HG02588 (cell line): ENCODE measurements around the gene DISP2.

Source experiments
- ATAC-seq: cut with Tn5 transposase; IDR thresholded peaks from one replicate; pipeline ENCODE4 v1.9.1; 2021; ENCODE audit warnings: mild to moderate bottlenecking, moderate library complexity; ENCODE audit not compliant: unreplicated experiment

Gene DISP2

GRCh38 chr15:40388941-40389823, 31.2 kb downstream of the DISP2 start:
- no peak for ATAC-seq

DNA sequence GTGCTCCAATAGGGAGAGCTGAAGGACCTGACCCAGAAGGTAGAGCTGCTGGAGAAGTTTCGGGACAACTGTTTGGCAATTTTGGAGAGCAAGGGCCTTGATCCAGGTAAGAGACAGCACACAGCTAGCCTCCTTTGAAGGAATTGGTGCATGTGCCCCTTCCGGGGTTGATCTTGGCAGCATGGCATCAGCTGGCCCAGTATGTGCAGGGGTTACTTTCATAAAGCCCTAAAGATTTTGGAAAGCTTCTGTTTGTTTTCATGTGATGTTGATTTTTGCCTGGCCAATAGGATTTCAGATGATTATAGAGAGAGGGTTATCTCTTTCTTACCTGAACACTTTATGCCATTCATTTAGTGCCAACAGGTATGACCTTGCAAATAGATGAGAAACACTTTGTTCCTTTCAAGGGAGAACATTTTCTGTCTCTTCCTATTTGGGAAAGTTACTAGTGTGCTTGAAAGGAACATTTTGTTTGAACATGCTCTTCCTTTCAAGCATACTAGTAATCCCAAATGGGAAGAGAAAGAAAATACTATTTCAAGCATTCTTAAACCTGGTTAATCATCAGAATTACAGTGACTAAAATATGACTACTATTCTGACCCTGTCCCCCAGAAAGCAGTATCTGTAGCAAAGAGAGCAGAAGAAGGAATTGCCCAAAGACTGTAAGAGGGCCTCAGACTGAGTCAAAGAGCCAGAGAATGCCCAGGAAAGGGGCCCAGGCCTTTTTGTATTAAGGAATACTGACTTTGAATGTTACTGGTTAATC, 32.0 kb downstream of the DISP2 start:
- ATAC-seq = no peak

GRCh38 chr15:40392986-40393948, 35.2 kb downstream of the DISP2 start:
- ATAC-seq = no peak

GRCh38 chr15:40397688-40398412, 39.8 kb downstream of the DISP2 start:
- ATAC-seq = no peak

DNA sequence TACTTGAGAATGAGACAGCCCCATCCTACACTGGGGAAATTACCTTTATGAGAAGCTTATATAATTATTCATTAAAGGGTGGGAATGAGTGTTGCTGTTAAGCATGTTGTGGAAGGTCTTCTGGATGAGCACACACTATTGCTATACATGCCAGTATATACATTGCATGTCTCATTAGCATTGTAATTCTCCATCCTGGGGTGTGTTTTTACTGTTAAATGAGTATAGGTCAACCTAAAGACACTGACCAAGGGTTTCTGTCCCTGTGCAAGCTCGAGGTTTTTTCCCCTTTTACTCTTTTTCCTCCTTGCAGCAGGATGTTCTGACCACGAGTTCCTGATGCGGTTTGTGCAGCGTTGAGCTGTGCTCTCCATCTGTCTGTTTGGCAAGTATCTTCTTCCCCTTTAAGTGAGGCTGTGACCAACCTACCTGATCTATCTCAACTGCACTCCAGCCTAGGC, 40.4 kb downstream of the DISP2 start:
- peak; percentile 65 for ATAC-seq

- no peak for ATAC-seq
Observed at GRCh38 chr15:40399370-40399769, 41.4 kb downstream of the DISP2 start.

GRCh38 chr15:40405501-40406381, 47.7 kb downstream of the DISP2 start, which contains the start of gene IVD:
IVD (plus strand) TSS chr15:40405795; CDS start chr15:40405828, 33 bp downstream.
- peak; percentile 87 for ATAC-seq

- peak; percentile 44 for ATAC-seq
Observed at GRCh38 chr15:40407330-40407990, 49.4 kb downstream of the DISP2 start.

GRCh38 chr15:40409366-40409765, 51.3 kb downstream of the DISP2 start:
- no peak for ATAC-seq

DNA sequence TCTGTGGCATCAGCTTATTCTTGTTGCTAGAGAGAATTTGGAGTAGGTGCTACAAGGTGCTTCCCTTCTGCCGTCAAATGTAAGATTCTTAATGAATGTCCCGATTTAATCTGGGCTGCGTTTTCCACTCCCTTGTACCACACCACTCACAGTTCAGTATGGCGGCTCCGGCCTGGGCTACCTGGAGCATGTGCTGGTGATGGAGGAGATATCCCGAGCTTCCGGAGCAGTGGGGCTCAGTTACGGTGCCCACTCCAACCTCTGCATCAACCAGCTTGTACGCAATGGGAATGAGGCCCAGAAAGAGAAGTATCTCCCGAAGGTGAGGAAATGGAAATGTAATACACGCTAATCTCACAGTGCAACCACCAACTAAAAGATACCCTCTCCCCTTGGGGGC, 52.5 kb downstream of the DISP2 start:
- ATAC-seq = no peak

GRCh38 chr15:40412095-40412759, 54.2 kb downstream of the DISP2 start:
- no peak for ATAC-seq

DNA sequence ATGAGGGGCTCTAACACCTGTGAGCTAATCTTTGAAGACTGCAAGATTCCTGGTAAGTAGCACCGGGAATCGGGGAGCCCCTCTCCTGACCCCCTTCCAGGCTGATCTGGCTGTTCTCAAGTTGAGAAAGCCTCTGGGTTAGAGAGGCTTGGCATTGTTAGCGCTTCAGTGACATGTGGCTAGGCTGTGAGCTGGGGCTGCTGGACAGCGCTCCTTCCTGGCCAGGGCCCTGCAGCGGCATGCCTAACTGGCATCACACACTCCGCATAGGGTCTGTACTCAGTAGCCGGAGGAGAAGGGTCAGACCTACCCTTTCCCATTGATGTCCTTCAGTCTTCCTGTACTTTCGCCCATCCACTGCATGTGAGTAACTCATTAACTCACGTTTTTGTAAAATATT, 55.0 kb downstream of the DISP2 start:
- ATAC-seq = no peak

DNA sequence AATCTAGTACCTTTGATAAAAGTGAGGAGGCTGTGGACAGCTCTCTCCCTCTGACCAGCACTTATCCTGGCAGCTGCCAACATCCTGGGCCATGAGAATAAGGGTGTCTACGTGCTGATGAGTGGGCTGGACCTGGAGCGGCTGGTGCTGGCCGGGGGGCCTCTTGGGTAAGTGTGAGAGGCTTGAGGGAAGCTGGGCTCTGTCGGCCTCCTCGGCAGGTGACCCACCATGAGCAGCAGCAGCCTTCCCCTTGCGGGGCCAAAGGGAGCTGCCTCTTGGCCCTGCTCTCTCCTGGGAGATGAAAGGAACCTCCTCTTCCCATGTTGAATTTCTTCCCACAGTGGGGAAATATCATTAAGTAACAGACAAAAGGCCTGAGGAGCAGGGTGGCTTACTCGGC, 56.8 kb downstream of the DISP2 start:
- no peak for ATAC-seq

DNA sequence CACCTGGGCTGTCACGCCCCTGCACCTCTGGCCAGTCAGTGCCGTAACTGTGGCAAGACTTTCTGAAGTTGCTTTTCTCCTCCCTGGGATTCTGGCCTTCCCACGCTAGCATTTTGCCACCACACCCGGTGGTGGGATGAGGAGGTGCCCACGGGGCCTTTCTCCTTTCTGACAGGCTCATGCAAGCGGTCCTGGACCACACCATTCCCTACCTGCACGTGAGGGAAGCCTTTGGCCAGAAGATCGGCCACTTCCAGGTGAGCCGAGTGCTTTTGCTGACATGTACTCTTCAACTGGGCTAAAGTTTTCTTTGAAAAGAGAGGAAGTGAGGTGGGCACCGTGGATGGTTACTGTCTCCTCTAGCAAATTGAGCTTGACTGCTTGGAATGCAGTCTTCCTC, 57.2 kb downstream of the DISP2 start:
- no peak for ATAC-seq

DNA sequence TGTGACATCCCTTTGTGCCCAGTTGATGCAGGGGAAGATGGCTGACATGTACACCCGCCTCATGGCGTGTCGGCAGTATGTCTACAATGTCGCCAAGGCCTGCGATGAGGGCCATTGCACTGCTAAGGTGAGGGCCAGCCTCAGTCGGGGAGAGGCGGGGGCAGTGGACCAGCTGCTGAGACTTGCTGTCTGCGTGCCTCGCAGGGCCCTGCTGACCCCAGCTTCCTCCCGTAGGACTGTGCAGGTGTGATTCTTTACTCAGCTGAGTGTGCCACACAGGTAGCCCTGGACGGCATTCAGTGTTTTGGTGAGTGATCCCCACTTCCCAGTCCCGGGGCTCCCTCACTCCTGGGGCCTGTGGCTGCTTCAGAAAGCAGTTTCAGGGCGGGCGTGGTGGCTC, 58.0 kb downstream of the DISP2 start:
- ATAC-seq = no peak

DNA sequence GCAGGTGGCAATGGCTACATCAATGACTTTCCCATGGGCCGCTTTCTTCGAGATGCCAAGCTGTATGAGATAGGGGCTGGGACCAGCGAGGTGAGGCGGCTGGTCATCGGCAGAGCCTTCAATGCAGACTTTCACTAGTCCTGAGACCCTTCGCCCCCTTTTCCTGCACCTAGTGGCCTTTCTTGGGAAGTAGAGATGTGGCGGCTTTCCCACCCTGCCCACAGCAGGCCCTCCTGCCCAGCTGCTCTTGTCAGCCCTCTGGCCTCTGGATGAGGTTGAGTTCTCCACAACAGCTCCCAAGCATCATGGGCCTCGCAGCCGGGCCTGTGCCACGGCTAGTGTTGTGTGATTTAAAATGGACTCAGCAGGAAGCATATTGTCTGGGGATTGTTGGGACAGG, 60.1 kb downstream of the DISP2 start:
- no peak for ATAC-seq

GRCh38 chr15:40420071-40420713, 62.2 kb downstream of the DISP2 start:
- no peak for ATAC-seq

DNA sequence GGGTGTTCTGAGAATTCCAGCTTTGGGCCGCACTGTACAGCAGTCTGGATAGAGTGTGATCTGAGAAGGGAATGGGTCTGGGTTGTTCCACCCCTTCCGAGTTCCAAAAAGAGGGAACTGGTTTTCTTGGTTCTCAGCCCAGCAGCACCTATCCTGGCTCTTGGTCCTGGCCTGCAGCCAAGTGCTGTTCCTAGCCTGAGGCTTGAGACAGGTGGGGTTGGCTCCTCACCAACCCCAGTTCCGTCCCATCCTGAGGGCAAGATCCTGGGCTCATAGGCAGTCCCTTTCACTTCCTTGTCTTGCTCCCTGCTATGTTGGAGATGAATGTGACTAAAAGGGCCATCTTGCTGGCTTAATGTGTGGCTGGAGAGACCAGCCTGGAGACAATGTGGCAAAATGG, 62.8 kb downstream of the DISP2 start:
- no peak for ATAC-seq
